A204.1 (cell line): Measurements from ENCODE around the gene ATG2B.

ENCODE experiments used
- FAIRE-seq: peaks from 2 replicates; lab custom pipeline; 2012; peaks lifted over from hg19 to GRCh38; lab: Jason Lieb, UNC

Gene ATG2B, protein sequence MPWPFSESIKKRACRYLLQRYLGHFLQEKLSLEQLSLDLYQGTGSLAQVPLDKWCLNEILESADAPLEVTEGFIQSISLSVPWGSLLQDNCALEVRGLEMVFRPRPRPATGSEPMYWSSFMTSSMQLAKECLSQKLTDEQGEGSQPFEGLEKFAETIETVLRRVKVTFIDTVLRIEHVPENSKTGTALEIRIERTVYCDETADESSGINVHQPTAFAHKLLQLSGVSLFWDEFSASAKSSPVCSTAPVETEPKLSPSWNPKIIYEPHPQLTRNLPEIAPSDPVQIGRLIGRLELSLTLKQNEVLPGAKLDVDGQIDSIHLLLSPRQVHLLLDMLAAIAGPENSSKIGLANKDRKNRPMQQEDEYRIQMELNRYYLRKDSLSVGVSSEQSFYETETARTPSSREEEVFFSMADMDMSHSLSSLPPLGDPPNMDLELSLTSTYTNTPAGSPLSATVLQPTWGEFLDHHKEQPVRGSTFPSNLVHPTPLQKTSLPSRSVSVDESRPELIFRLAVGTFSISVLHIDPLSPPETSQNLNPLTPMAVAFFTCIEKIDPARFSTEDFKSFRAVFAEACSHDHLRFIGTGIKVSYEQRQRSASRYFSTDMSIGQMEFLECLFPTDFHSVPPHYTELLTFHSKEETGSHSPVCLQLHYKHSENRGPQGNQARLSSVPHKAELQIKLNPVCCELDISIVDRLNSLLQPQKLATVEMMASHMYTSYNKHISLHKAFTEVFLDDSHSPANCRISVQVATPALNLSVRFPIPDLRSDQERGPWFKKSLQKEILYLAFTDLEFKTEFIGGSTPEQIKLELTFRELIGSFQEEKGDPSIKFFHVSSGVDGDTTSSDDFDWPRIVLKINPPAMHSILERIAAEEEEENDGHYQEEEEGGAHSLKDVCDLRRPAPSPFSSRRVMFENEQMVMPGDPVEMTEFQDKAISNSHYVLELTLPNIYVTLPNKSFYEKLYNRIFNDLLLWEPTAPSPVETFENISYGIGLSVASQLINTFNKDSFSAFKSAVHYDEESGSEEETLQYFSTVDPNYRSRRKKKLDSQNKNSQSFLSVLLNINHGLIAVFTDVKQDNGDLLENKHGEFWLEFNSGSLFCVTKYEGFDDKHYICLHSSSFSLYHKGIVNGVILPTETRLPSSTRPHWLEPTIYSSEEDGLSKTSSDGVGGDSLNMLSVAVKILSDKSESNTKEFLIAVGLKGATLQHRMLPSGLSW (N-terminal part only)

GRCh38 chr14:96362965-96363750, at the start of gene ATG2B, which contains the start of gene GSKIP:
Gene ATG2B (minus strand): TSS chr14:96363341. CDS start chr14:96362976, 365 bp downstream.
Gene GSKIP (plus strand): TSS chr14:96363526. CDS start chr14:96382248, 18,722 bp downstream.
- FAIRE-seq = no peak

- no peak for FAIRE-seq
These were observed 47.0 kb upstream of the ATG2B start for GRCh38 chr14:96410119-96410518.

DNA sequence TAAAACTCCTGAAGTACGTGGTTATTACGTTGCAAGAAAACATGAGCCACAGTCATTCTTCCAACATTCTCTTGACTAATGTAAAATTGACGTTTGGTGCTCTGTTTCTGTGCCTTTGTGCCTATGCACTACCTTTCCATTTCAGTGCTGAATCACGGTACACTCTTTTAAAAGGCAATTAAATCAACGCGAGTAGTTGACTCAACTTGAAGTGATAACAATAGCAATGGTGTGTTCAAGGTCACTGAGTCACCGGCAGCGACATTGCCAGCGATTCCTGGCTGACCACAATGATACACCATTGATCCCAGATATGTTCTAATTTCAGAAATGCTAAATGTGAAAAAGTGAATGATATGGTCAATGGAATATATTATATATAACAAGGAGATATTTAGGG, 46.6 kb upstream of the ATG2B start:
- FAIRE-seq = no peak

GRCh38 chr14:96408608-96409007, 45.5 kb upstream of the ATG2B start:
- FAIRE-seq = no peak

GRCh38 chr14:96407935-96408570, 44.9 kb upstream of the ATG2B start:
- no peak for FAIRE-seq

GRCh38 chr14:96405677-96406076, 42.5 kb upstream of the ATG2B start:
- FAIRE-seq = no peak

DNA sequence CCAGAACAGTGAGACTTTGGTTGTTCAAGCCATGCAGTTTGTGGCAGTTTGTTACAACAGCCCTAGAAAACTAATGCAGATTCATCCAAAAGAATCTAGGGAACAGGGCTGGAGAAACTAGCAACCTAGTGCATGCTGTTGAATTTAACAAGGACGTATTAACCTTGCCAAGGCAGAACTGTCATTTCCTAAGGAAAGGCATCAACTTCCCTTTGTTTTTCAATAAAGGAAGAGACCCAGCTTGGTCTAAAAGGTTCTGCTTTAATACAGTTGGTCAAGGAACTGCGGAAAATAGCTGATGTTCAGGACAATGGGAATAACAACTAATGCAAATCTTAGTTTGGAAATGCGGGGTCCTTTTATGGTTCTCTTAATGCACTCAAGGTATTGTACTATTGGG, 40.3 kb upstream of the ATG2B start:
- FAIRE-seq = no peak

DNA sequence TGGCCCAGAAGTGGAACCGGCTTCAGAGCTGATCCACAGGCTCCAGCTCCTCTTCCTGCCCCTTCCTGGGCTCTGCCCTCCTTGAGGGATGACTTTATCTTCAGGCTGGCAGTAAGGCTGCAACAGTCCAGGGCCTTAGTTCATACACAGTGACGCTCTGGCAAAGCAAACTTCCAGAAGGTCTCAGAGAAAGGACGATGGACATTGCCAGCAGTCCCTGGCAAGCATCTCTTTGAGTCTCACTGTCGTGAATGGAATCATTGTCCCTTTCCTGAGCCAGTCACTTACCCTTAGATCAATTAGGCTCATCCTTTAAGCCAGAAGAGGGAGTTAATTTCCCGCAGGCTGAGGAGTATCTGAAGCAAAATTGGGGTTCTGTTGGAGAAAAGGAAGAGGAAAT, 37.4 kb upstream of the ATG2B start:
- FAIRE-seq = no peak

DNA sequence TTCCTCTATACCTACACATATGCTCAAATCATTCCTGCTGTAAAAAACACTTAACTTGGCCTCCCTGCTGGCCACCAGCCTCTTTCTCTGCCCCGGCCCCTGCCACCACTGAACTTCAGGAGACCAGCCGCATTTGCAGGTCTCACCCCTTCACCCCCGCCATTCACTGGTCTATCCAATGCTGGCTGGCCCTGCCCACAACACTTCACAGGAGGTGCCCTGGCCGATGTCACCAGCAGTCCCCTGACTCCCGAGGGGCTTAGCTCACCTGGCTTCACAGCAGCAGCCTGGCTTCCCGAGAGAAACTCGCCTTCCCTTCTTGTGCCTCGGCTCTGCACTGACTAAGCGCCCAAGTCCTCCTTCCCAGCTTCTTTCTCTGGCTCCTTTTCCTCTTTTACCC, 36.3 kb upstream of the ATG2B start:
- FAIRE-seq = no peak

DNA sequence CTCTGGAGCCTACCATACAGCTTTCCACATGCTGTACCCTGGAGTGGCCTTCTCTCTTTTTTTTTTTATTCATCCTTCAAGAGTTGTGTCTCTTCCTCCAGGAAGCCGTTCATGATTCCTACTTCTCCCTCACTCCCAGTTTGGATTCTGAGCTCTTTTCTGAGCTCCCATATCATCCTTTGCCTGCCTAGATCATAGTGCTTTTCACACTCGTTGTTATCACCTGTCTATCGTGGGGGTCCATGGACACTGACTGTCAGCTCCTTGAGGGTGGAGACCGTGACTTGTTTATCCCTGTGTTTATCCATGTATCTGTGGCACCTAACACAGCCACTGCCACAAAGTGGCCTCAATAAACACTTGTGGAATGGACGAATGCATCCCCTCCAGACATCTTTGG, 35.8 kb upstream of the ATG2B start:
- FAIRE-seq = no peak

DNA sequence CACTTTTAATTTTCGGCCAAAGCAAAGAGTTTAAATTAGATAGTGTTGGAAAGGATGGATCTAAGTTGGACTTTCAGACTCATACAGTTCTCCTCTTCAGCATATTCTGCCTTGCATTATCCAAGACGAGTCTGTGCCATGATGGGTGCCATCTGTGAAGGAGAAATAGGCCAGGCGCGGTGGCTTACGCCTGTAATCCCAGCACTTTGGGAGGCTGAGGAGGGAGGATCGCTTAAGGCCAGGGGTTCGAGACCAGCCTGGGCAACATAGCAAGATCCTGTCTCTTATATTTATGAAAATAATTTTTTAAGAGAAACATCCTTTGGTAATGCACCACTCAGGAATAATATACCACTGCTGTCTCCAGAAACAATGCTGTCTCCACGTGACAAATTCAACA, 35.3 kb upstream of the ATG2B start:
- no peak for FAIRE-seq

GRCh38 chr14:96394047-96394815, 31.1 kb upstream of the ATG2B start:
- FAIRE-seq = no peak

DNA sequence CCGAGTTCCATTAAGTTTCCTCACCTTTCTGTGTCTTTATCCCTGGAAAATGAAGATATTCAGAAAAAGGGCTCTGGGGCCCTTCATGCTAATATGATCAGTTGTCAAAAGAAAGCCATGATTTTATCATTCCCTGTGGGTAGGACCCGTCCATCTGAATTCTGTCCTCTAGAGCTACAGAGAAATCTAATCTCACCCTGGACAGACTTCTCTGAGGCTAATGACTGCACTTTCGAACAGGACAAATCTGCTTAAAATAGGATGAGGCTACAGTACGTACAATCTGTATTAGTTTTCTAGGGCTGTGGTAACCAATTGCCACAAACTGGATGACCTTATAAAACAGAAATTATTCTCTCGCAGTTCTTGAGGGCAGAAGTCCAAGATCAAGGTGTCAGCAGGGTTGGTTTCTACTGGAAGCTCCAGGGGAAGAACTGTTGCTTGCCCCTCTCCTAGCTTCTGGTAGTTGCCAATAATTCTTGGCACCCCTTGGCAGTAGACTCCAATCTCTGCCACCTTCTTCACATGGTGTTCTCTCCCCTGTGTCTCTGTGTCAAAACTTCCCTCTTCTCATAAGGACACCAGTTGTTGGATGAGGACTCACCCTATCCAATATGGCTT, 30.0 kb upstream of the ATG2B start:
- FAIRE-seq = no peak

DNA sequence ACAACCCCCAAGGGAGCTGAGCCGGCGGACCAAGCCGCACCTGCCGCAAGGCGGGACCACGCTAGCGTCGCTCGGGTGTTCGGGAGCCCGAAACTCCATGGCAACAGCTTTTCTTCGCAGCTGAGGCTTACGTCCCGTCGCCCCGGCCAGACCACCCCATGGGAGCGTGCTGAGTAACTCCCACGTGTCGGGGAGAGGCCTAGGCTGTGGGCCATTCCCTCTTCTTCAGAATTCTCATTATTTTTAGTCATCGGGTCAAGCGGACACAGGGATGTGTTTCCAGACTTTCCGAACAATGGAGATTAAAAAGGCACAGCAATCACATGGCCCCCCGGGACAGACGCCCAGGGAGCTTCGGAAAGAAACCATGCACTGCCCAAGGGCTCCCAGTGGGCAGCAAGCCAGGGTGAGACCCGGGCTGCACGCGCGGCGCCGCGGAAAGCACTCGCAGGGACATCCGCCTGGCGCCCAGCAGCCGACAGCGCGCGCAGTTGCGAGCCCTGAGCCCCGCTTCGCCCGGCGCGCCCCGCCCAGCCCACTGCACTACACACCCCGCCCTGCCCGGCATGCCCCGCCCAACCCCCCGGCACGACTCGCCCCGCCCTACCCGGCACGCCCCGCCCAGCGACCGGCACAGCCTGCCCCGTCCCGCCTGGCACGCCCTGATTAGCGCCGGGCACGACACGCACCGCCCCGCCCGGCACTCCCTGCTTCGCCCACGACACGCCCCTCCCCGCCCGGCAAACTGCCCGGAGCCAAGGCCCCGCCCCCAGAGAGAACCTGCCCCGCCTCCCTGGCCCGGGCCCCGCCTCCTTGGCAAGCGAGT, 28.4 kb upstream of the ATG2B start:
- FAIRE-seq = no peak

DNA sequence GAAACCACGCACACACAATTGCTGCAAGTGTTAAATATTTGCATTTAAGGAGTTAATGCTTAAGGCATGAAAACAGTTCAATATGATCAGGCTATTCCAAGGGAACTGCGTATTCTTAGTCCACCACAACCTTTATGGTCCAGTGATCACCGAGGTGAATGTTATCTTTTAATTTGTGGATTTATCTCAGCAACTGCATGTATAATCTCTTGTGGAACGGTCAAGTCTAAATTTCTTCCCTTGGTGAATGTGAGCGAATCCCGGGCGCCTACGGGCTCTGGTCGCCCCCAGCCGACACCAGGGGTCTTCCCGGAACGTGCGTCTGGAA, 27.8 kb upstream of the ATG2B start:
- FAIRE-seq = no peak

- FAIRE-seq = no peak
These were observed 22.2 kb upstream of the ATG2B start for GRCh38 chr14:96385385-96385784.

DNA sequence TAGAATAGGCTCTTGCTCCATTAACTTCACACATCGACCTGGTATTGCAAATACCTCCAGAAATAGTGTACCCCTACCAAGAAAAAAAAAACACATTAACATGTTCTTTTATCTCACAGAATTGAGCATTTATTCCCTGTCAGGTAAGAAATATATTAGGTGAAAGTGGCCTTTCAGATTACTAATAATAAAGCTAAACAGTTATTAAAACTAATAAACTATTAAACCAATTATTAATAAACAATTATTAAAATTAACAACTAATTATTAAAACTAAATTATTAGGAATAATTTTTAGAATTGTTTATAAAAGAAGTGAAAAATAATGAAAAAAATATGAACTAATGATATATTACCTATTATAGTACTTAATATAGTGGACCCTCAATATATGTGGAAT, 21.6 kb upstream of the ATG2B start:
- peak; percentile 89 for FAIRE-seq

DNA sequence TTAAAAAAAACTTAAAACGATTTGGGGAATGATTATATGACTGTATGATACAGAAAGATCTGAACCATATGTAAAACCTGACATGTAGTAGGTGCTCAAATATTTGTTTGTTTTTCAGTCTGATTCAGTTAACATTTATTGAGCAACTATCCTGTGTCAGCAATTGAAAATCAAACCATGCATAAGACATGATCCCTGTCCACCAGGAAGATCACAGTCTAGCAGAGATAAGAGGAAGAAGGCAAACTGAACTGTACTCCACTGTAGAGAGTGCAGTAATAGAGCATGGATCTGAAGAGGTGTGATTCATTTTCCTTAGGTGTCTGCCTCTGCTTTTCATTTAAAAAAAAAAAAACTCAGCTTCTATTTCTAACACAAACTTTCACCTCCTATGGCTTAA, 20.9 kb upstream of the ATG2B start:
- no peak for FAIRE-seq

DNA sequence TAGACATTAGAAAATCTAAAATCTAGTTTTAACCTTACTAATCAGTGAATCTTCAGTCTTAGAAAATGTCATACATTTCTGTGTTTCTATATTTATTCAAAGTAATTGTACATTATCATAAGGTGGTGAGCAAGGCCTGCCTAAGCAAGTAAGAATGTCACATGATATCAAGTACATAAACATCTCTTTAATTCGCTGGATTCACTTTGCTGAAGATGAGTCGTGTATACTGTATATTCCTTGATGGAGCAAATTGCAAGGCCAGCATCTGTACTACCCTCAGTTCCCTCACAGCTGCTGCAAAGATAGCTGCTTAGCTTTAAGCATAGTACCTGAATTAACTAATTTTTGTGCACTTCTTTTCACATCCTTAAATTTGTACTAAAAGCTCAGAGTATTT, 20.3 kb upstream of the ATG2B start:
- FAIRE-seq = no peak
